ENCODE measurements around the gene HTR7. TPM values are rescaled to one million over a fixed set of nuclear protein-coding genes. Genes with fewer than 3 reads are reported as not detected.

The HTR7 gene
- total RNA-seq, 2 experiments from 2014 or later: 0.08 TPM; not detected in 1

DNA sequence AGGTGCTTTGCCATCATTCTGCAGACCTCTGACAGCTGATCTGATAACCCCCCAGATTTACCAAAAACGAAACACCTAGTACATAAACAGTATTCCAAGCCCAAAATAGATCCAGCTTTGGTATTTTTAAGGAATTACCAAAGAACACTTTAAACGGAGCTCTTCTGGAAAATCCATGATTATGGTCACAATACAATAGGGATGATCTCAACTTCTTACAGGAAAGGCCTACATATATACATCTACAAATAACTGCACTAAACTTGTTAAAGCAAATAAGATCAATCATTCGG lies 69.7 kb downstream of the HTR7 start:
- H3K9me3 Mint-ChIP-seq: no peaks in the 10 kb centered on the region
- H3K4me3 Mint-ChIP-seq: no peak overlapping the region
- no peaks in the 10 kb centered on the region for H3K36me3 Mint-ChIP-seq (ENCODE audit: low read depth)
- H3K27ac Mint-ChIP-seq: no peak overlapping the region
- no peak for DNase-seq
- ChIA-PET POLR2A (no interaction called here), CTCF (interaction anchor here (1.2 to 1.8 kb wide), 4 partner anchors 9 to 37 kb away, joined by 3 to 4 read pairs (median 3); no protein-coding TSS in a partner anchor)
- H3K4me1 Mint-ChIP-seq: peaks cover 6% of the 10 kb centered on the region
- peaks cover 39% of the 10 kb centered on the region for H3K27me3 Mint-ChIP-seq

GRCh38 chr10:90787393-90788198 lies 70.2 kb downstream of the HTR7 start:
- Mint-ChIP-seq H3K9me3 (no peaks in the 10 kb centered on the region), H3K36me3 (ENCODE audit: low read depth) (no peaks in the 10 kb centered on the region), H3K27me3 (peaks cover 37% of the 10 kb centered on the region), H3K4me3 (no peak overlapping the region), H3K4me1 (peaks cover 6% of the 10 kb centered on the region), H3K27ac (no peak overlapping the region)
- ChIA-PET CTCF (interaction anchor here (0.8 to 1.8 kb wide), 5 partner anchors 8 to 37 kb away, joined by 3 to 4 read pairs (median 3); no protein-coding TSS in a partner anchor), POLR2A (no interaction called here)
- DNase-seq: no peak

GRCh38 chr10:90785782-90786181 lies 72.1 kb downstream of the HTR7 start:
- CTCF ChIA-PET: no interaction called here

GRCh38 chr10:90784771-90785170 lies 73.1 kb downstream of the HTR7 start:
- Mint-ChIP-seq H3K27ac (no peak overlapping the region), H3K9me3 (no peaks in the 10 kb centered on the region), H3K36me3 (ENCODE audit: low read depth) (no peaks in the 10 kb centered on the region), H3K4me1 (peaks cover 6% of the 10 kb centered on the region), H3K4me3 (no peak overlapping the region), H3K27me3 (peaks cover 29% of the 10 kb centered on the region)
- DNase-seq: no peak
- ChIA-PET CTCF (no interaction called here), POLR2A (no interaction called here)

More at GRCh38 chr10:90785782-90786181, 72.1 kb downstream of the HTR7 start:
- Mint-ChIP-seq H3K27ac (no peak overlapping the region), H3K4me3 (no peak overlapping the region), H3K4me1 (peaks cover 6% of the 10 kb centered on the region), H3K9me3 (no peaks in the 10 kb centered on the region), H3K36me3 (ENCODE audit: low read depth) (no peaks in the 10 kb centered on the region), H3K27me3 (peaks cover 29% of the 10 kb centered on the region)
- DNase-seq: no peak
- POLR2A ChIA-PET: no interaction called here

GRCh38 chr10:90780488-90780887 lies 77.4 kb downstream of the HTR7 start:
- Mint-ChIP-seq H3K36me3 (ENCODE audit: low read depth) (no peaks in the 10 kb centered on the region), H3K27me3 (peaks cover 14% of the 10 kb centered on the region), H3K4me1 (no peaks in the 10 kb centered on the region), H3K9me3 (no peaks in the 10 kb centered on the region), H3K27ac (no peak overlapping the region), H3K4me3 (no peak overlapping the region)
- ChIA-PET POLR2A (no interaction called here), CTCF (interaction anchor here (1.0 kb wide), 1 partner anchor 29 kb away, joined by 3 read pairs; no protein-coding TSS in a partner anchor)
- no peak for DNase-seq

GRCh38 chr10:90779548-90779947 lies 78.3 kb downstream of the HTR7 start:
- Mint-ChIP-seq H3K27me3 (peaks cover 4% of the 10 kb centered on the region), H3K36me3 (ENCODE audit: low read depth) (no peaks in the 10 kb centered on the region), H3K4me1 (no peaks in the 10 kb centered on the region), H3K4me3 (no peak overlapping the region), H3K27ac (no peak overlapping the region), H3K9me3 (no peaks in the 10 kb centered on the region)
- POLR2A ChIA-PET: no interaction called here
- DNase-seq: no peak
- CTCF ChIA-PET: interaction anchor here (1.0 to 1.6 kb wide), 3 partner anchors 9 to 84 kb away, joined by 3 to 4 read pairs (median 3); no protein-coding TSS in a partner anchor

DNA sequence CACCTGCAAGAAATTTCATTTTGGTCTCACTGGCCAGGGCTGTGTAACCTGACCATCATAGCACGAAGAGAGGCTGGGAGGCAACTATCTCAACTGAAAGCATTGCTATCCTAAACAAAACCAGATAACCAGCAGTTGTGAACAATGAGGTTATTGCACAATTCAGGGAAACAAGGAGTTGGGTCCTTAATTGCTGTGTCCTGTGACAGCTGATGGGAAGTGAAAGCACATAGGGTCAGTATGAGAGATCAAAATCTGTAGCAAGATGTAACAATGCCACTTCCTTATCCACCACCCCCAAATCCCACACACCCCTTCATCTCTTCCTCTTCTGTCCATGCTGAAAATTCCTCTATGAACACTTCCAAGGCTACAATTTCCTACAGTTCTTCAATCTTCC lies 80.2 kb downstream of the HTR7 start:
- Mint-ChIP-seq H3K4me3 (no peak overlapping the region), H3K4me1 (no peaks in the 10 kb centered on the region), H3K27me3 (peaks cover 3% of the 10 kb centered on the region), H3K36me3 (ENCODE audit: low read depth) (no peaks in the 10 kb centered on the region), H3K27ac (no peak overlapping the region), H3K9me3 (no peaks in the 10 kb centered on the region)
- POLR2A ChIA-PET: no interaction called here
- no peak for DNase-seq
- CTCF ChIA-PET: interaction anchor here (1.2 kb wide), 1 partner anchor 11 kb away, joined by 3 read pairs; no protein-coding TSS in a partner anchor

GRCh38 chr10:90775351-90776028 lies 82.3 kb downstream of the HTR7 start:
- CTCF ChIA-PET: no interaction called here
- Mint-ChIP-seq H3K36me3 (ENCODE audit: low read depth) (no peaks in the 10 kb centered on the region), H3K4me1 (no peaks in the 10 kb centered on the region), H3K4me3 (no peak overlapping the region), H3K27me3 (no peaks in the 10 kb centered on the region), H3K27ac (no peak overlapping the region), H3K9me3 (no peaks in the 10 kb centered on the region)
- POLR2A ChIA-PET: no interaction called here
- DNase-seq: no peak

DNA sequence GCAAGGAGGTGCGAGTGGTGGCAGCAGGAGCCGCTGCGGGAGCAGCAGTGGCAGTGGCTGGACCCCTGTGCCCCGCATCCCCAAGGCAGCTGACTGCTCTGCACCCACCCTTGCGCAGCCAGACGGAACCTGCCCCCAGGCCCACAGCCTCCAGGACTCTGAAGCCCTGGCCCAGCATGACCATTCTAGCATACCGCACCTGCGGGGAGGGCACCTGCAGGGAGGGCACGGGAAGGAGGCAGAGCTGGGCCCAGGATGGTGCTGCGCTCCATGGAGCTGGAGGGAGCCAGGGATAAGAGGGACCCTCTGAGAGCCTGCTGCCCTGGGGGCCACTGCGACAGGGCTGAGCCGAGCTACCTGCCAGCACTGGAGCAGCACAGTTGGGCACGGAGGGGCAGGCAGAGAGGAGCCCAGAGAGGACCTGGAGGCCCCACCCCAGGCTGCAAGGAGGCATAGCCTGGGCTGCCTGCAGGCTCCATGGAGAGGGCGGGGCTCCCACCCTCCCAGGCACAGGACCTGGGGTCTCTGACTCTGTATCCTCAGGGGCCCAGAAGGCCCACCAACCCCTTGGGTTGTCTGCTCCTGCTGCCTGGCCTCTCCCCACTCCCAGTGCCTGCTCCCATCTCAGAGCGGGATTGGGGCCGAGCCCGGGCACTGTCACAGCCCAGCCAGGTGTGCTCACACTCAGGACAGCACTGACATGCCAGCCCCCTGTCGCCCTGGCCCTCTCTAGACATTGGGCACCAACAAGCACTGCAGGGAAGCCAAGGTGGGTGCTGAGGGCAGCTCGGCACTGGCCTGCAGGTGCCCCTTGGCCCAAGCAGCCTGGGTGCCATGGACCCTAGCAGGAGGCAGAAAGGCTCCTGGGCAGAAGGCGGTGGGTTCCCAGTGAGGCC lies 87.6 kb downstream of the HTR7 start:
- Mint-ChIP-seq H3K27me3 (peaks cover 7% of the 10 kb centered on the region), H3K9me3 (no peaks in the 10 kb centered on the region), H3K27ac (no peak overlapping the region), H3K4me3 (no peak overlapping the region), H3K4me1 (no peaks in the 10 kb centered on the region), H3K36me3 (ENCODE audit: low read depth) (no peaks in the 10 kb centered on the region)
- ChIA-PET CTCF (no interaction called here), POLR2A (no interaction called here)
- no peak for DNase-seq

- Mint-ChIP-seq H3K27ac (no peak overlapping the region), H3K4me3 (no peak overlapping the region), H3K27me3 (peaks cover 33% of the 10 kb centered on the region), H3K9me3 (no peaks in the 10 kb centered on the region), H3K36me3 (ENCODE audit: low read depth) (no peaks in the 10 kb centered on the region), H3K4me1 (no peaks in the 10 kb centered on the region)
- peak; percentile 50 for DNase-seq
- CTCF ChIA-PET: interaction anchor here (0.7 to 1.5 kb wide), 7 partner anchors 9 to 114 kb away, joined by 3 to 8 read pairs (median 3); no protein-coding TSS in a partner anchor
- POLR2A ChIA-PET: no interaction called here
Observed at GRCh38 chr10:90751107-90751997, 106.5 kb downstream of the HTR7 start.

DNA sequence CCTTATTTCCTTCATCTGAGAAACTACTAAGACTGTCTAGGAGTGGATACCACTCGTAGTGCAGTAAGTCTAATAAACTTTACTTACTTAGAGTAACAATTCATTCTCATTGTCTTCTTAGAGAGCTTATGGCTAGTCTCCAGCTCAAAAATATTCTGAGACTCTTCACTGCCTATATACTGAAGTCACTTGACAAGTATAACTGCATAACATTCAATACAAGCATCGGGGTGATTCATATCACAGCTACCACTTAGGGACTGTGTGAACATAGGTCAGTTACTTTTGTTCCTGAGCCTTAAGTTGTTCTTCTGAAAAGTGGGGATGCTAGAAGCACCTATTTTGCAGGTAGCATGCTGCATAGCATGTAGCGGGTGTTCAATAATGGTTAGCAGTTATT lies 111.0 kb downstream of the HTR7 start:
- CTCF ChIA-PET: interaction anchor here (0.6 to 1.4 kb wide), 2 partner anchors 84 to 125 kb away, joined by 3 to 4 read pairs; partner anchors contain the start of gene RPP30
- peaks cover 36% of the 10 kb centered on the region for H3K27me3 Mint-ChIP-seq

GRCh38 chr10:90745565-90745964 lies 112.3 kb downstream of the HTR7 start:
- POLR2A ChIA-PET: no interaction called here
- Mint-ChIP-seq H3K27ac (no peak overlapping the region), H3K4me1 (no peaks in the 10 kb centered on the region), H3K36me3 (ENCODE audit: low read depth) (no peaks in the 10 kb centered on the region), H3K9me3 (no peaks in the 10 kb centered on the region), H3K27me3 (peaks cover 32% of the 10 kb centered on the region), H3K4me3 (no peak overlapping the region)
- no peak for DNase-seq
- CTCF ChIA-PET: no interaction called here

More for the DNA sequence above, 111.0 kb downstream of the HTR7 start:
- no peak overlapping the region for H3K27ac Mint-ChIP-seq
- no peak overlapping the region for H3K4me3 Mint-ChIP-seq
- no peaks in the 10 kb centered on the region for H3K36me3 Mint-ChIP-seq (ENCODE audit: low read depth)
- DNase-seq: no peak
- H3K4me1 Mint-ChIP-seq: no peaks in the 10 kb centered on the region
- H3K9me3 Mint-ChIP-seq: no peaks in the 10 kb centered on the region
- POLR2A ChIA-PET: no interaction called here

Measured in activated CD4-positive, alpha-beta memory T cell treated with anti-CD3 and anti-CD28 coated beads, Interleukin-2, amount 10 ng/mL, durations not matched to agents 7 days and 5 days (primary cell).